DMS53 (cell line): ENCODE measurements around the gene ING4.

ENCODE experiments used
- DNase-seq: peaks from one replicate; lab custom pipeline; 2025; lab: John Stamatoyannopoulos, UW

The ING4 gene

DNA sequence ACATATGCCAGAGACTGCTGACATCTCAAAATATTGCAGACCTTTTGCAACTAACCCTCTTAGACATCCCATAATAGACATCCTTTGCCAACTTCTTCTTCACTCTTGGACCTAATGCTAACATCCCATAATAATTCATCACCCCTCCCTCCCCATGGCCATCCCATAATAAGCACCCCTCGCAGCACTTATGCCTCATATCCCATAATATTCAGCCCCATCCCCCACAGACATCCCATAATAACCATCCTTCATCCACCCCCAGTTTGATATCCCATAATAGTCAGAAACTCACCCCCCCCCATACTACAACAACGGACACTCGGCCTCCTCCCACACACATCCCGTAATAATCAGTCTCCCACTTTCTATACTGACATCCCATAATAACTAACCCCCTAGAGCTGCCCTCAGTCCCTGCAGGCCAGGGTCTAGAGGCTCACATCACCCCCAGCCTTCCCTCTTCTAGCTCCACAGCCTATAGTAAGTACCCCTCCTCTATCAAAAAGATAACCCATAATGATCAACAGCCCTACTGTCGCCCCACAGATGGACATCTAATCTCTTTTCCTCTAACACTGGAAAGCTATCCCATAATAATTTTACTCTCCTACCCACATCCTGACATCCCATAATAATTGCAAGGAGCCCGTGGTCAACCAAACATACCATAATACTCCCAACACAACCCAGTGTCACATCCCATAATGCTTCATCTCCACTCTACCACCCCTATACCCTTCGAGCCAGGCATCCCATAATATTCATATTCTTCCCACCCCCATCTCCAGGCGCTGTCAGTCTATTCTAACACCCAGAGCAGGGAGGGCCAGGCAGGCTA lies 54.9 kb downstream of the ING4 start:
- peak; percentile 97 for DNase-seq

DNA sequence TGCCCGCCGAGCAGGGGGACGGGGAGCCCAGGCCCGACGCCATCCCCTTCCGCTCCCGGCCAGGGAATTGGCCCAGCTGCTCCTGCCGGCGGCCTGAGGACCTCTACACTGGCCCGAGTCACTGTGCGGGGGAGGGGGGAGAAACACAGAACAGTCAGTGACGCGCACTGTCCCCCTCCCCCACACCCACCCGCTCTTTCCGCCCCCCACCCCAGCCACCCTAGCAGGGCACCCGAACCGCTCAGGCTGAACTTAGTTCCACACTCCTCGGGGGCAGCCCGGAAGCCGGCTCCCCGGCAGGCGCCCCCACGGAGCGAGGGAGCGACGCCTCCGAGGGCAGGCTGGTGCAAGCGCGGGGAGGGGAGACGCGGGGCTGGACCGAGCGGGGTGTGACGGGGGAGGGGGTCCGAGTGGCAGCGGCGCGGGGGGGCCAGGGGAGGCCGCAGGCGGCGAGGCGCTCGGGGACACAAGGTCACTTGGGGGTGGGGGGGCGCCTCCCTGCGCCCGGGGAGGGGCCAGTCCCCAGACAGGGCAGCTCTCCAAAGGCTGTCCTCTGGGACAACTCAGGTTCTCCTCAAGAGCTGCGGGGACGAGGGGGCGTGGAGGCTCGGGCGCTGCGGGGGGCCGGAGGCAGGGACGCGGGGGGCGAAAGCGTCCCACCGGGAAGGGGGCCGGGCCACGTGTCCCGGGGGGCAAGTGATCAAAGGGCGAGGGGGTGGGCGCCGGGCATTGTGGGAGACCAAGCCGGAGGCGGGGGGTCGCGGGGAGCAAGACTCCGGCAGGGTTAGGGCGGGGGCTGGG lies 56.4 kb downstream of the ING4 start:
- peak; percentile 87 for DNase-seq

DNA sequence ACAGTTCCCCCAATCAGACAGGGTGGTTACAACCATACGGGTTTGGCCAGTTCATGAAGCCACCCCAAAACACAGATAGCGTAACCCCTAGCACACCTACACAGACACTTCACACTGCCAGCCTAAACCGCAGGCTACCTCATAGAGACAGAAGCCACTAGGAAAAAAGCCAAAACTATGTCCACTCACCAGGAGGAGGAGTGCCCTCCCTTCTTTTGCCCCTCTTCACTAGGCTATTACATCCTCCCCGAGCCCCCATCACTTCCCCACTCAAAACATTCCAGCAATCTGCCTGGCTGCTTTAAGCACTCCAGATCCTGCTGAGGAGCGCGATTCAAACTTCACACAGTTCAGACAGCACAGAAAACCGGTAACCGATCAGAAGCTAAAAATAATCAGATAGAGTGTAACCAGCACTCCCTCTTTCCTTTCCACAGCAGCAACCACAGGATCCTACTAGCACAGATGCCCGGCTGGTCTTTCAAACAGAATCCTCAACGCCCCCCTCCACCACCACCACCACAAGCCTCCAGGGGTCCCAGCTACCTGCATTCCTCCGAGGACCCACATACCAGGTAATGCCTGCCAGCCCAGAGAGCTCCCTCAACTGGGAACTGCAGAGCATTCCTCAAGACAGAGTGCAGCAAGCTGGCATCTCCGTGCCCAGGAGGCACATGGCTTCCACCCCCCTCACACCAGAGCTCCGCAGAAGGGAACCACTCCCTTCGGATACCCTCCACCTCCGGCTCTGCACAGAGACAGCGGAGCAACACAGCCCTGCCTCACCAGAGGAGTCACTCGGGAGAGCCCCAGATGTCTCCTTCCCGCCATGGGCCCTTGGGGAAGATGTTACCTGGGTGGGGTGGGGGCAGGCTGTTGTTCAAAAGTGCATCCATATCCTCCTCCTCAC lies 57.2 kb downstream of the ING4 start:
- DNase-seq, result peak; percentile 79

DNA sequence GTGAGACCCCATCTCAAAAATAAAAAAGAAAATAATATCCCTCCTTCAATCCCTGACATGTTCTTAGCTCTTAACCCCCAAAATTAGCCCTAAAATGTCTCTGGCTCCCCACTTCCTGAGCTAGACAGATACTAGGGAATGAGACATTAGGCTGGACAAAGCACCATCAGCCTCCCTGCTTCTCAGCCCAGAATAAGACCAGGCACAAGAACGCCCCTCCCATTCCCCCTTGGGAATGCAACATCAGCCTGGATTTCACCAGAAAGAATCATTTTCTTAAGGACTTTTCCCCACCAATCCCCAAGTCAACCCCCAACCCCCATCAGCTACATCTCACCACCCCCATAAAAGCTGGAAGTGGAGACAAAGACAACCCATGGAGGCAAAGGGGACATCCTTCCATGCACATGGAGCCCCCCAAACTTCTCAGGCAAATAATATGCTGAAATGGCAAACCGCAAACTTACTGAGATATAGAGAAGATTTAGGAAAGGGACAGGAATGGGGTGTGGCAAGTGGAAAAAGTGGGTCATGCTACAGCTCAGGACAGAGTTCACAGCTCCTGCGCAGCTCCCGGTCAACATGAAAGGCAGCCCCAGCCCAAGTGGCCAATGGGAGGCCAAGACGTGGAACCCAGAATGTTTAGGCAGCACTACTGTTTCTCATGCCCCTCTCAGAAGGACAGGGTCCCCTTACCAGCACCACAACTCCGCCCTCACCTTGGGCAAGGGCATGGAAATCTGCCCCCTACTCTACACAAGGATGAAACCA lies 58.5 kb downstream of the ING4 start:
- no peak for DNase-seq

DNA sequence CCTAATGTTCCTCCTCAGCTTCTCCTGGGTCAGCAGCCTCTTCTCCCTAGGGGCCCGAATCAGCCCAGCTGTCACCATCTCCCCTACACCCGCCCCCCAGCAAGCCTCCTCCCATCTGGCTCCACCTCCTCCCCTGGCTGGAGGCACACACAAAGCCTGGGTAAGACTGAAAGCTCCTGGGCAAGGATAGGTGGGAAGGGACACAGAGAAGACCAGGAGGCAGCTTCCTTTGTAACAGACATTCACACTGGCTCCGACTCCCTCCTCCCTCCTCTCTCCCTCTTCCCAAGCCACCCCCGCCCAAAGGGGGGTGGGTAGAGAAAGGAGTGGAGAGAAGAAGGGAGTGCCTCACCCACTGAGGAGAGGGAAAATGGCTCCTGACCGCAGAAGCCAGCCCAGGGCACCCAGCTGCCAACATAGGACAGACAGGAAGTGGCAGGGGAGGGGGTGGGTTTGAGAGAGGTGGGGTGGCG lies 59.8 kb downstream of the ING4 start:
- no peak for DNase-seq

DNA sequence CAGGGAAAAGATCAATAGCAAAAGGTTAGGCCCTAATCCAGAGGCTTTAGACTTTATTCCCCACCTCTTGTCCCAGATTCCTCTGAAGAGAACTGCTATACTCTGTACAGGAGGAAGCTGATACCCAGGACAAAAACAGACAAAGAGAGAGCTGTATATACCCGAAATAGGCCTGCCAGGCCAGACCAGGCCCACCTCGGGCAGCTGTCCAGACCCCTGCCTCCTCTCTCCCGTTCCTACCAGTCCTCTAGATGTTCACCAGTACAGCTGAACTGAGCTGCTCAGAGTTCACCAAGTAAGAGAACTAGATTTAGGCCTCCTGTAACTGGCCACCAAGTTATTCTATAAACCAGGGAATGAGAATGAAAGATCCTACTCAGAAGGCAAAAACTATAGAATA lies 60.4 kb downstream of the ING4 start:
- DNase-seq, result no peak
